GM18499 (cell line): ENCODE measurements around the gene NUP62CL.
"Not testable (repeated sequence)": the region's sequence is repeated elsewhere in the genome, so short reads cannot be mapped to it uniquely, and the experiment has no call there.

Experiments
- ATAC-seq: cut with Tn5 transposase; IDR thresholded peaks from one replicate; pipeline ENCODE4 v1.9.1; 2021; ENCODE audit warnings: moderate number of reproducible peaks; ENCODE audit not compliant: insufficient read depth, unreplicated experiment

Gene NUP62CL

DNA sequence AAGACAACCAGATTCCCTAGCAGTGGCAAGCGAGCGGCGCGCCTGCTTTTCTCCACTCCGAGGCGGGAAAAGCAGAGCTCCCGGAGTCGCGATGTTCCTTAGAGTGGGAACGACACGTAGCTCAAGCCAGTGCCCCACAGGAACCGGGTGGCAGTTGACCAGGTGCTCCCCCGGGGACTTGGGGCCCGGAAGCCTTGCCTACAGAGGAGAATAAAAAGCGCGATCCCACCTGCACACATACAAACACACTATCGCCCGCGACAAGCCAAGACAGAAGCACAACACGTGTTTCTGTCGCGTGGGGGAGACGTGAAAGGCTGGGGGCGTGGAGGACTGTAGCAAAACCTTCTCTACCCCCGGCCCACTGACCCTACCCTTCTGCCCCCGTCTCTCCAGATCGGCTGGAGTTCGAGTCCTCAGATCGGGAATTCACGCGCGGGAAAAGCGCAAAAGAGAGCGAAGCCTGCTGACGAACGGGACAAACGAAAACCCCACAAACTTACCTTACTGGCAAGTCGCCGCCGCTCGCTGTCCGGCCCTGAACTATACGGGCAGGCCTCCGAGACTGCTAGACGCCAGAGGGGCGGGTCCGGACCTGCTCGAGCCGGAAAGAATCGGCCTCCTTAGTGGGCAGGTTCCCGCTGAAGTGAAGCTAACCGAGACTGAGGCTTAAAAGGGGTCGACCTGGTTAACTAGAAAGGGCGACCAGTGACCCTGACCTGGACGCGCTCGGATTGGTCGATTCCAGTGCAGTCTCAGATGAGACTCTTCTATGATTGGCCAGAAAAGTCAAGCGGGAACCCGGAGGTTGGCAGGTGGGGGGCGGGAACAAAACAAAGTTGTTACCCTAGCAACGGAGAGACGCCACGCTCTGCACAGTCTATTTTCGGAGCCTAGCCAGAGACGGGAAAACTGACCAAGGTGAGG is at the start of gene NUP62CL, which contains the start of gene DNAAF6:
Gene NUP62CL, minus strand, starts transcription at position 664 of the 927 bp plus-strand sequence. CDS start 31,287 bp downstream, outside the sequence.
Gene DNAAF6, plus strand, starts transcription at position 842 of the 927 bp plus-strand sequence. CDS start 6,265 bp downstream, outside the sequence.
- peak; percentile 95 for ATAC-seq

- no peak for ATAC-seq
Observed at GRCh38 chrX:107228486-107228819, 22.2 kb upstream of the NUP62CL start.

DNA sequence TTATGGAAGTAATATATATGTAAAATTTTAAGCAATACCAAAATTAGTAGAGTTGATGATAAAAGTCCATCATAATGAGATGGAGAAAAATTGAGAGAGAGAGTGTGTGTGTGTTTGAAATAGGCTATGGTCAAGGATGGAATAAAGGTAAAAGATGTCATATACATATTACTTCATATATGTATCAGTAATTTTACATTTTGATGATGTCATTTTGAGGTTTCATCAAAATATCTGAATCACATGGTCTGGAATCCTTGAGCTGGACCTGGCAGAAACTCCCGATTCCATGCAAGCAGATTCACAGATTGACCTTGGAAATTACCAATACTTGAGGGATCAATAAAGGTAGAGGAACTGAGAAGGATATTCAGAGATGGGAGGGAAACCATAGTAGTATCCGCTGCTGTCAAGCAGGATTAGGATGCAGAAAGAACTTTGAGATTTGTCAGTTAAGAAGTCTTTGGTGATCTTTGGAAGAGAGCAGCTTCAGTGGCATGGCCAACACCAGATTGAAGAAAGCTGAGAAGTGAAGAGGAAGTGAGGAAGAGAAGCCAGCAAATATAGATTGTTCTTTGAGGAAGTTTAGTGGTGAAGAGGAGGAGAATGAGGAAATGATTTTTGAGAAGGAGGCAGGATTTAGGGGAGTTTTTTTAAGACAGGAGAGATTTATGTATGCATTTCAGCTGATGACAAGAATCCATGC is 21.7 kb upstream of the NUP62CL start:
- ATAC-seq: no peak

GRCh38 chrX:107226757-107227156 is 20.5 kb upstream of the NUP62CL start:
- ATAC-seq: no peak

DNA sequence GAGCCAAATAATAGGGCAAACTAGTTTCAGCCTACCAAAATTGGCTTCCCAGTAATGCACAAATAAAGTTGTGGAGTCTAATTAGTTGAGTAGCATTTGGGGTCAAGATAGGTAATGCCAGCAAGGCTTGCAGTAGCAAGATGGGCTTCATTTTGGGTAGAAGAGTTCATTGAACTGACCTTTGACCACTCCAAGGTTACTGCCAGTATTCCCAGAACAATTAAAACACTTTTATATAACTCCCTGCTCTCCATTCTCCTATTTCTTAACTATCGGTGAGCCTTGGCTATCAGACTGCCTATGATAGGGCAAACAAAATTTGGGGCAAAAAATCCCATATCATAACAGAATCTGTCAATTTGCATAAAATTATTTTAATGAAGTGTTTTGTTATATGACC is 7.2 kb upstream of the NUP62CL start:
- ATAC-seq: no peak

GRCh38 chrX:107207943-107208342 is 1.7 kb upstream of the NUP62CL start:
- no peak for ATAC-seq

DNA sequence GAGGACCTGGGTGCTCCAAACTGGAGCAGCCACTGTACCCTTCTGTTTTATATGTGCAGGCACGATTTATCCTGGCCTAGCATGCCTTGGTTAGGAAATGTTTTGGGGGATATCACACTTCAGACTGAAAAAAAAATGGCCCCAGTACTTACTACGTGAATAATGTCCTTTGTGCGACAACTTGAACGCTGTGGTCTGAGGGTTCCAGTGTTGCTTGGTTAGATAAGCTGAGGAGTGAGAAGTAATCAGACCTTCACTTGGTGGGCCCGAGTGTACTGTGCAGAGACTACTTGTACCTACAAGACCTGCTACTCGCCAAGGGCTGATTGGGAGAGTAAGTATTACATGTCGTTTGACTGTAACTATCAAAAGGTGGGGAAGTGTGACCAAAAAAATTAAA is 856 bp upstream of the NUP62CL start:
- ATAC-seq: no peak

GRCh38 chrX:107206697-107207065 is 448 bp upstream of the NUP62CL start:
- no peak for ATAC-seq

DNA sequence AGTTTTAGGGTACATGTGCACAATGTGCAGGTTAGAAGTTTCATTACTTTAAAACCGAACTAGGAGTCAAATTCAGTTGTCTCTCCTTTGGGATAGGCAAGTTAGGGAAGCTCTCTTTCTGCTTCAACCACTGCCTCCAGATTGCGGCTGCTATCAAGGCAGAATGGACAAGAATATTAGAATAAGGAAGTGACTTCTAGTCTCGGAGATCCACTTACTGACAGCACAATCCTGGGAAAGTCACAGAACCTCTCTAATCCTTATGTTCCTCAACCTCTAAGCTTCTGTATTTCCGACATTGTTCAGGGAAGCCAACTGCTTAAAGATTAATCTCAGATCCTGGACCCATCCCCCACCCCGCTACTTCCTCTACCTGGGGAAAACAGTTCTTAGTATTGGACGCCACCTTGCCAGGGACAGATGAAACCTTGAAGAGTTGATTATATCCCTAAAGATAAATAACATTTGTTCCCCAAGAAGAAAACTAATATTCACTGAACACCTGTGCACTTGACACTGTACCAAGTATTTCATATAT is 2.1 kb downstream of the NUP62CL start:
- ATAC-seq: no peak

DNA sequence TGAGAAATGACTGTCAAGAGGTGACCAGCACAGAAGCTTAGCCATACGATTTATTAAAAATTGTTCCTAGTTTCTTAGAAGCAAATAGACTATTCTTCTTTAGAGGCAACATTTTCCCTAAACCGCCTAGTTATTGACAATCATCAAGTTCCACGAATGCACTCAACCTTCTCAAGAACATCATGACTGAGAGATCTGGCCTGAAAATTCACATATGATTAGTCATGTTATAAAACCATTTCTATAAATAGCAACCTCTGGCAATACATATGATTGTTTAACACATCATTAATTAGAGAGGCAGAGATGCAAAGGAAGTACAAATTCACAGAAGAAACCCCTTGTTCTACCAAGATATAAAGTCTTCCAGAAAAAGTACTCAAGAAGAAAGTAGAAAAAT is 6.7 kb downstream of the NUP62CL start:
- no peak for ATAC-seq

- ATAC-seq: not testable (repeated sequence)
Observed at GRCh38 chrX:107198074-107198473, 8.2 kb downstream of the NUP62CL start.

DNA sequence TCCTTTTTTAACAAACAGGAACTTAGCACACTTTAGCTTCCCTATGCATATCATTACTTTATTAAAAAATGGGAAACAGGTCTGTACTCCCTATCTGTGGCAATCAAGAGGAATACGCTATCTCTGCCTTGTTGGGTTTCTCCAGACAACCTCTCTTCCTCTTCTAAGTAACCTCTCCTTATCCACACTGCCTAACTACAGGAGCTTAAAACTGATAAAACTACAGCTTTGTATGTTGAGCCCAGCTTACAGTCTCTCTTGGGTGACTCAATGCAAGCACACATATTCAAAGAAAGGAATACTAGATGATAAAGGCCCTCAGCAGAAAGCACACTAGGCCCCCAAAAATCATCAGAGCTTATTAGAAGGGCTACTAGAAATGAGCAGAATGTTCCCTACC is 8.9 kb downstream of the NUP62CL start:
- ATAC-seq: no peak

- no peak for ATAC-seq
Observed at GRCh38 chrX:107171369-107172102, 34.7 kb downstream of the NUP62CL start.

DNA sequence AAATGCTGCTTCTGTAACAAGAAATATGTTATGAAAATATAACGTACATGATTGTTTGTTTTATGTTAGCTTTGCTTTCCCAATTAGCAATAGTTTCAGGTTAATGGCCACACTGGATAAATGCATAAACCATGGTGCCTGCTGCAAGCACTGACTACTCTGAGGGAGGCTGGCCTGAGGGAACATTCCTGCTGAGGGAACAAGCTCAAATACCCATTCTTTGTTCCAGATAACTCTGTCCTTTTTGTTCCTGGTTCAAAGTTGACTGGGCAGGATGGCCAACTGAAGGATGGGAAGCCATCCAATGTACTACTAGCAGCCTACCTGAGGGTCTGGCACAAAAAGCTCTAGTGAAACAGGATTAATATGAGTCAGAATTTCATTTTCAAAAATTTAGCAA is 37.5 kb downstream of the NUP62CL start:
- no peak for ATAC-seq

DNA sequence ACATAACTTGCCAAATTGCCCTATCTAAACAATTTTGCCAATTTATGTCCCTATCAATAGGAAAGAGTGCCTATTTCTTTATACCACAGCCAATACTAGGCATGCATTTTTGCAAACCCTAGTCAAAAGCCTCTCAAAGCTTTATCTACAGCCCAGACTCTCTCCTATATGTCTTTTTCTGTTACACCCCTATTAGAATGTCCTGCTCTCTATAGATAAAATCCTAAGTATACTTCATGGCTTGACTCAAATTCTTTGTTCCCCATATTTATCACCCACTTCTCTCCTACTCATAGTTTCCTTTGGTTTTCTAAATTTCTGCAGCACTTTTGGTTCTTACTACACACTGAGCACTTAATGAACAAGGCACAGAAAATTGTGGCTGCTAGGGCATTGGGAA is 38.0 kb downstream of the NUP62CL start:
- no peak for ATAC-seq

DNA sequence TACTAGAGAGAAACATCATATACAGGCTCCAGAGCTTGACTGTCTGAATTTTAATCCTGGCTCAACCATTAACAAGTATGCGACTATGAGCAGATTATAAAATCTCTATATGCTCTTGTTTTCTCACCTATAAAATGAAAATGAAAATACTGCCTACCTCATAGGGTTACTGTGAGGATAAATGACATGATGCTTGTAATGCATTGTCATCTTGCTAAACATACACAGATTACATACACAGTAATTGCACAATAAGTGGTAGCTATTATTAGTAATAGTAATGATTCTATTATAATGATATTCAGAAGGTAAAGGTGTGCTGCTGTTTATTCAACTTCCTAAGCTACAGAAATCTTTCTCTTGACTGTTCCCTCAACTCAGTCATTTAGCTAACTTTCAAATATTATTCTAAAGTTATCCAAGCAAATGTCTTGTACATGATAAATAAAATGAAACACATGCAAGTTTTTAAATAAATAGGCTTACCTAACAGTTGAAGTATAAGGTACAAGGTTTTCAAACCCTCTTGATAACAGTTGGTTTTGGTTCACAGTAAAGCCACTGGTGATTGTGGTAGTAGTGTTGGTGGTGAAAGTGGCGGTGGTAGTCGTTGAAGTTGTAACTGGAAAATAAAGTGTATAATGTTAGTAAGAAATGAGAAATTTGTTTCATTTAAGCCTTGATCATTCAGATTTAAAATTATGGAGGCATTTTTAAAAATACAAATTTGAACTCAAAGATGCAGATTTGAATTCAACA is 38.9 kb downstream of the NUP62CL start:
- ATAC-seq: no peak

- not testable (repeated sequence) for ATAC-seq
Observed at GRCh38 chrX:107157618-107158017, 48.6 kb downstream of the NUP62CL start.

DNA sequence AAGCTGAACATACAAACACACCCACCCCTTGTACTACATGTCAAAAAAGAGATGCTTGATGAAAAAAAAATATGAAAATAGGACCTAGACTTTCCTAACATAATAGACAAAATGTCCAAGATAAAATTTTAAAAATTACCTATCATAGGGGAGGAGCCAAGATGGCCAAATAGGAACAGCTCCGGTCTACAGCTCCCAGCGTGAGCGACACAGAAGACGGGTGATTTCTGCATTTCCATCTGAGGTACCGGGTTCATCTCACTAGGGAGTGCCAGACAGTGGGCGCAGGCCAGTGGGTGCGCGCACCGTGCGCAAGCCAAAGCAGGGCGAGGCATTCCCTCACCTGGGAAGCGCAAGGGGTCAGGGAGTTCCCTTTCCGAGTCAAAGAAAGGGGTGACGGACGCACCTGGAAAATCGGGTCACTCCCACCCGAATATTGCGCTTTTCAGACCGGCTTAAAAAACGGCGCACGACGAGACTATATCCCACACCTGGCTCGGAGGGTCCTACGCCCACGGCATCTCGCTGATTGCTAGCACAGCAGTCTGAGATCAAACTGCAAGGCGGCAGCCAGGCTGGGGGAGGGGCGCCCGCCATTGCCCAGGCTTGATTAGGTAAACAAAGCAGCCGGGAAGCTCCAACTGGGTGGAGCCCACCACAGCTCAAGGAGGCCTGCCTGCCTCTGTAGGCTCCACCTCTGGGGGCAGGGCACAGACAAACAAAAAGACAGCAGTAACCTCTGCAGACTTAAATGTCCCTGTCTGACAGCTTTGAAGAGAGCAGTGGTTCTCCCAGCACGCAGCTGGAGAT is 50.4 kb downstream of the NUP62CL start:
- ATAC-seq: not testable (repeated sequence)
